Measurements from ENCODE around the gene PSD4.

Gene PSD4

DNA sequence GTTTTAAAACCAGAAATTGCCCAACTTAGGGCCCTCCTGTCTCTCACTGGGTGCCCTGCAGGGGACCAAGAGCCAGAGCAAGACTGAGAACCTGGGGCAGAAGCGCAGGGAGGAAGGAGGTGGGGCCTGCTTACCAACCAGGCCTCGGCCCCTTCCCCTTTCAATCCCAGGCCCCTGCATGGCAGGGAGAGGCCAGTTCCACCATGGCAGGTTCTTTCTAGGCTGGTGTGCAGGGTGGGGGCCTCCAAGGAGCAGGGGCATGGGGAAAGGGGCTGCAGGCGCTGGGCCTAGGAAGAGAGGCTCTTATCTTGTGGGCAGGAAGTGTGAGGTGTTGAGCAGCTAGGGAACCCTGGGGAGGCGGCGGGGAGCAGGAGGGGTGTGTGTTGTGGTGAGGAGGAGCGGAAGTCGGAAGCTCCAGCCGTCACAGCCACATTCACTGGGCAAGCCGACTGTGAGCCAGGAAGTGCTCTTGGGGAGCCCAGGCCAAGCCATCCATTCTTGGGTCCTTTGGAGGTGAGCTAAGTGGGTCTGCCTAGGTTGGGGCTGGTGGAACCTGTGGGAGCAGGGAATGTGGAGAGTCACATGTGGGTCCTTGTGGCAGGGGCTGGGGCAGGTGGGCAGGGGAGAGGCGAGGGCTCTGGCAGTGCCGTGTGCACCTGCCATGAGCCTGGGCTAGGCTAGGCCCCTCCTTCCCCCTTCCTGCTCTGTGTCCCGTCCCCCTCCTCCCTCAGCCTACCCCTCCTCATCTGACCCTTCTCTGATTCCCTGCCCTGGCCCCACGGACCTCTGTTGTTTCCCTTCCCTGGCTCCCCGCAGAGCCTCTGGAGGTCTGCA is at the start of gene PSD4:
PSD4 (plus strand) TSS at position 430 of the 834 bp plus-strand sequence. CDS start 8,486 bp downstream, outside the sequence.
- peak within 1 kb of the TSS; percentile 96 for H3K9ac ChIP-seq (ENCODE audit: low read length)
- peaks cover 54% of the 10 kb centered on the region for H3K79me2 ChIP-seq (ENCODE audit: low read length)
- H2AFZ ChIP-seq (ENCODE audit: low read depth, low read length): peak within 1 kb of the TSS; percentile 67
- peaks cover 35% of the 10 kb centered on the region for H3K36me3 ChIP-seq (replicated peaks; ENCODE audit: low read depth, low read length)
- H4K20me1 ChIP-seq (ENCODE audit: insufficient read depth, low read length): peaks cover 32% of the 10 kb centered on the region
- H3K4me3 ChIP-seq (ENCODE audit: low read length): peak within 1 kb of the TSS; percentile 97
- no peaks in the 10 kb centered on the region for H3K27me3 ChIP-seq (ENCODE audit: low read depth, low read length)
- peaks cover 36% of the 10 kb centered on the region for H3K4me1 ChIP-seq (ENCODE audit: low read length)
- H3K27ac ChIP-seq (ENCODE audit: low read length): peak within 1 kb of the TSS; percentile 71
- no peak for TF ChIP-seq EZH2phosphoT487 (IDR thresholded peaks at IDR 0.05; ENCODE audit: low read depth)
- TF ChIP-seq, protein P1, sequence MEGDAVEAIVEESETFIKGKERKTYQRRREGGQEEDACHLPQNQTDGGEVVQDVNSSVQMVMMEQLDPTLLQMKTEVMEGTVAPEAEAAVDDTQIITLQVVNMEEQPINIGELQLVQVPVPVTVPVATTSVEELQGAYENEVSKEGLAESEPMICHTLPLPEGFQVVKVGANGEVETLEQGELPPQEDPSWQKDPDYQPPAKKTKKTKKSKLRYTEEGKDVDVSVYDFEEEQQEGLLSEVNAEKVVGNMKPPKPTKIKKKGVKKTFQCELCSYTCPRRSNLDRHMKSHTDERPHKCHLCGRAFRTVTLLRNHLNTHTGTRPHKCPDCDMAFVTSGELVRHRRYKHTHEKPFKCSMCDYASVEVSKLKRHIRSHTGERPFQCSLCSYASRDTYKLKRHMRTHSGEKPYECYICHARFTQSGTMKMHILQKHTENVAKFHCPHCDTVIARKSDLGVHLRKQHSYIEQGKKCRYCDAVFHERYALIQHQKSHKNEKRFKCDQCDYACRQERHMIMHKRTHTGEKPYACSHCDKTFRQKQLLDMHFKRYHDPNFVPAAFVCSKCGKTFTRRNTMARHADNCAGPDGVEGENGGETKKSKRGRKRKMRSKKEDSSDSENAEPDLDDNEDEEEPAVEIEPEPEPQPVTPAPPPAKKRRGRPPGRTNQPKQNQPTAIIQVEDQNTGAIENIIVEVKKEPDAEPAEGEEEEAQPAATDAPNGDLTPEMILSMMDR (IDR thresholded peaks at IDR 0.05; ENCODE audit: low read depth, low read length): no peak
- H3K9me3 ChIP-seq (ENCODE audit: insufficient read depth, low read length): no peaks in the 10 kb centered on the region
- peak within 1 kb of the TSS; percentile 100 for H3K4me2 ChIP-seq (ENCODE audit: low read length)

DNA sequence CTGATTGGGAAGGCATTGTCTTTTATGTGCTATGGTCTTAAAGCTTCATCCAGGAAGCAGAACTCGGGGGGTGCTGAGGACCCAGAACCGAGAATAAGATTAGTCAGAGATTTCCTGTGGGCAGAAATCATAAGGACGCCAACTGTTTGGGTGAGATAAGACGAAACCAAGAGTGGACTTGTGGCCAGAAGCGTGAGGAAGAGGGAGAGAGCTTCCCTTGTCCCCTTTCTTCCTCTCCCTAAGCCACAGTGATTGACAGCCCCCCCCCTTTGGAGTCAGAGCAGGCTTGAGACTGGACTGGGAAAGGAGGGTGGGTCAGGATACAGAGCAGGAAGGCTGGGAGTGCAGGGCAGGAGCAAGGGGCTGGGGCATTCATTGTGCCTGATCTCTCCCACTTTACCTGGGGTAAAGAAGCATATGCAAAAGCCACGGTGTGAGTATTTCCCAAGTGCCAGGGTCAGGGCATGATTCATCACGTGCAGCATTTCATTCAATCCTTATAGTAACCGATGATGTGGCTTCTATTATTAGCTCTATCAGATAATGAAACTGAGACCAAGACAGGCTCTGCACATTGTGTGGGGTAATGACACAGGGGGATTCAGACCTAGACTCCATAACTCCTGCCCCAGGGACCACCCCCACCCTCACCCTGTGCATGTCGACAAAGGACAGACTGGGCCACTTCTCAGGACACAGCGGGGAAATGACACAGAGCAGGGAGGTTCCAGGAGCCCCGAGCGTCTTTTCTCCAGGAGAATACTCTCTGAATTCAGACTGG is 49.4 kb upstream of the PSD4 start:
- no peak overlapping the region for H3K27ac ChIP-seq (ENCODE audit: low read length)
- H3K27me3 ChIP-seq (ENCODE audit: low read depth, low read length): peaks cover 23% of the 10 kb centered on the region
- H4K20me1 ChIP-seq (ENCODE audit: insufficient read depth, low read length): no peaks in the 10 kb centered on the region
- no peak overlapping the region for H3K9ac ChIP-seq (ENCODE audit: low read length)
- TF ChIP-seq, protein P1 (IDR thresholded peaks at IDR 0.05; ENCODE audit: low read depth, low read length): no peak
- TF ChIP-seq EZH2phosphoT487 (IDR thresholded peaks at IDR 0.05; ENCODE audit: low read depth): no peak
- peaks cover 20% of the 10 kb centered on the region for H3K4me1 ChIP-seq (ENCODE audit: low read length)
- no peak overlapping the region for H3K4me3 ChIP-seq (ENCODE audit: low read length)
- no peaks in the 10 kb centered on the region for H3K9me3 ChIP-seq (ENCODE audit: insufficient read depth, low read length)
- H3K79me2 ChIP-seq (ENCODE audit: low read length): no peaks in the 10 kb centered on the region
- no peak overlapping the region; the same call in 1 of the 2 replicates for H2AFZ ChIP-seq (ENCODE audit: low read depth, low read length)
- peak overlapping the region; percentile 58 for H3K4me2 ChIP-seq (ENCODE audit: low read length)
- H3K36me3 ChIP-seq (replicated peaks; ENCODE audit: low read depth, low read length): no peaks in the 10 kb centered on the region

DNA sequence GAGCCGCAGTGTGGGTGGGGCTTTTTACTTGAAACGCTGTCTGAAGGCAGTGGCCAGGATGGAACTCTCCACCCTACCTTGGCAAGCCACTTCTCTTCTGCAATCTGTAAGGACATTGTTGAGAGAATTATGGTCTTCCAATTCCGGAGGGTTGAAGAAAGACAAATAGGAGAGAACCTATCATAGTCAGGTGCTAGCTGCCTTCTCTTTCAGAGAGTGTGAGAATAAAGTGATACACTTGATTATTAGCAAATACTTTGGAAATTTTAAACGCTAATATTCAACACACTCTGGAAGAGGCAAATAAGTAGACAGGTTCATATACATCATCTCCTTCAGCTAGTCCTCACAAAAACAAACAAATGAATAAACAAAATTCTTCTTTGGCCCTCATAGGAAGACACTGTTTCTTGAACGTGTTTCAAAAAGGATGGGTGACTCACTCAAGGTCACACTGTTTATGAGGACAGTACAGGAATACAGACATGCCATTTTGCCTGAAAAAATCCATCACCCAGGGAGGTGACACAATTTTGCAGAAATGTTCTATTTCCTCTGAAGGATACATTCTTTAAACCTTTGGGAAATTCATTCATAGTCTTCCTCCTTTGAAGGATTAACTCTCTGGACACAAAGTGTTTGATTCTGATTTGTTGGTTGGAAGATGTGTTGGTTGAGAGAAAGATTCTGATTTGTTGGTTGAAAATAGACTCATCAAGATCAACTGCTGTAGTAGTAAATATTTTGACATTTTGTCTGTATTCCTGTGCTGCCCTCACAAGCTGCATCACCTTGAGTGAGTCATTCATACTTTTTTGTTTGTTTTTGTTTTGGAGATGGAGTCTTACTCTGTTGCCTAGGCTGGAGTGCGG is 48.6 kb upstream of the PSD4 start:
- H2AFZ ChIP-seq (ENCODE audit: low read depth, low read length): no peak overlapping the region
- no peak overlapping the region for H3K27ac ChIP-seq (ENCODE audit: low read length)
- H3K4me2 ChIP-seq (ENCODE audit: low read length): no peak overlapping the region

More for the DNA sequence above, 48.6 kb upstream of the PSD4 start:
- Histone ChIP-seq H3K9me3 (ENCODE audit: insufficient read depth, low read length) (no peaks in the 10 kb centered on the region), H3K36me3 (replicated peaks; ENCODE audit: low read depth, low read length) (no peaks in the 10 kb centered on the region), H3K79me2 (ENCODE audit: low read length) (no peaks in the 10 kb centered on the region), H3K27me3 (ENCODE audit: low read depth, low read length) (peaks cover 15% of the 10 kb centered on the region; the same call in 1 of the 2 replicates), H3K9ac (ENCODE audit: low read length) (no peak overlapping the region), H3K4me3 (ENCODE audit: low read length) (no peak overlapping the region), H4K20me1 (ENCODE audit: insufficient read depth, low read length) (no peaks in the 10 kb centered on the region), H3K4me1 (ENCODE audit: low read length) (peaks cover 20% of the 10 kb centered on the region)
- TF ChIP-seq, protein P1 (IDR thresholded peaks at IDR 0.05; ENCODE audit: low read depth, low read length): no peak
- TF ChIP-seq EZH2phosphoT487 (IDR thresholded peaks at IDR 0.05; ENCODE audit: low read depth): no peak
